Thyroid gland (tissue), 4 donors: ENCODE measurements around the gene SLC19A1.

Experiments used
- CTCF ChIP-seq, 6 experiments: fragments of 200-600 bp in 3 of 6; fragments of 450-650 bp in 3 of 6; sonication (generic) in 3 of 6; IDR thresholded peaks; one replicate each; pipeline ENCODE4 v1.5.1; 2016 to 2019; ENCODE audit warnings: antibody characterized with exemption in 6 of 6, mild to moderate bottlenecking in 2 of 6, inconsistent platforms in 1 of 6, moderate library complexity in 1 of 6
- POLR2A ChIP-seq, 2 donors: fragments of 450-650 bp; IDR thresholded peaks; one replicate each; pipeline ENCODE4 v1.6.1; 2017; ENCODE audit warnings: antibody characterized with exemption in 2 of 2, mild to moderate bottlenecking in 2 of 2, moderate library complexity in 1 of 2

DNA sequence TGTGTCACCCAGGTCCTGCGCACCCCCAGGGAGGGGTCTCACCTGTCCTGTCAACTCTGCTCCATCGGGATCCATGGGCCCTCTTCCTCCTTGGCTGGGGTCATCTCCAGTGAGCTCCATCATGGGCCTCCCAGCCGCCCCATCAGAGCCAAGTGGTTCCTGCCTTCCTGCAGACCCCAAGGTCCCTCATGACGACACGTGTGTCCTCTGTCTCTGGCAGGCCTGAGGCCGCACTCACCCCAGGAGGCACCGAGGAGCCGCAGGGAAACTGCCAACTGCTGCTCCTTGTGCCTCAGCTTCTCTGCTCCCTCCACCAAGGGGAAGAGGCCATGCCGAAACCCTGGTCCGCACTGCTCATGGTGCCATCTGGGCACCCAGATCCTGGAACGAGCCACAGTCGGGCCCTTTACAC, 90.5 kb downstream of the SLC19A1 start:
- TF ChIP-seq CTCF (IDR thresholded peaks at IDR 0.05) (no peak), POLR2A (IDR thresholded peaks at IDR 0.05) (no peak)
